Prostate gland (tissue), 2 donors: ENCODE measurements around the gene NUBPL.

Source experiments
- POLR2A ChIP-seq: fragments of 450-650 bp; IDR thresholded peaks from one replicate; pipeline ENCODE4 v1.6.1; 2016; ENCODE audit warnings: antibody characterized with exemption, mild to moderate bottlenecking
- POLR2AphosphoS5 ChIP-seq: sonication (generic); formaldehyde crosslinking; IDR thresholded peaks from one replicate; pipeline ENCODE4 v1.6.1; 2017; ENCODE audit warnings: antibody characterized with exemption
- TF ChIP-seq, protein P1 (sequence below), 4 experiments: fragments of 200-600 bp in 2 of 4; fragments of 450-650 bp in 2 of 4; sonication (generic) in 2 of 4; IDR thresholded peaks; 1 replicate in 3 of 4; 2 replicates in 1 of 4; pipeline ENCODE4 v1.5.1; 2016 to 2019; ENCODE audit warnings: antibody characterized with exemption in 4 of 4, mild to moderate bottlenecking in 2 of 4, moderate library complexity in 2 of 4

DNA sequence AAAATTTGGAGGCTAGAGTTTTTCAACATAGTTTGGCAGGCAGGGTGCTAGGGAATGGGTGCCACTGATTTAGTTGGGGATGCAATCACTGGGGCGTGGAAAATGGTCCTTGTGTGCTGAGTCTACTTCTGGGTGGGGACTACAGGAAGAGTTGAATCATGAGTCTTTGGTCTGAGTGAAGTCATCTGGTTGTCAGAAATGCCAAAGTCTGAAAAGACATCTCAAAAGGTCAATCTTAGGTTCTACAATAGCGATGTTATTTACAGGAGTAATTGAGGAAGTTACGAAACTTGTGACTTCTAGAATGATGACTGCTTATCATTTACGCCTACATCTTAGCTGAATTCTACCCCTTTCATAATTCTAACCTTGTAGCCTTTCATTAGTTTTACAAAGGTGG lies 209.1 kb downstream of the NUBPL start:
- TF ChIP-seq POLR2A (no peak), POLR2AphosphoS5 (no peak)
- TF ChIP-seq, protein P1, sequence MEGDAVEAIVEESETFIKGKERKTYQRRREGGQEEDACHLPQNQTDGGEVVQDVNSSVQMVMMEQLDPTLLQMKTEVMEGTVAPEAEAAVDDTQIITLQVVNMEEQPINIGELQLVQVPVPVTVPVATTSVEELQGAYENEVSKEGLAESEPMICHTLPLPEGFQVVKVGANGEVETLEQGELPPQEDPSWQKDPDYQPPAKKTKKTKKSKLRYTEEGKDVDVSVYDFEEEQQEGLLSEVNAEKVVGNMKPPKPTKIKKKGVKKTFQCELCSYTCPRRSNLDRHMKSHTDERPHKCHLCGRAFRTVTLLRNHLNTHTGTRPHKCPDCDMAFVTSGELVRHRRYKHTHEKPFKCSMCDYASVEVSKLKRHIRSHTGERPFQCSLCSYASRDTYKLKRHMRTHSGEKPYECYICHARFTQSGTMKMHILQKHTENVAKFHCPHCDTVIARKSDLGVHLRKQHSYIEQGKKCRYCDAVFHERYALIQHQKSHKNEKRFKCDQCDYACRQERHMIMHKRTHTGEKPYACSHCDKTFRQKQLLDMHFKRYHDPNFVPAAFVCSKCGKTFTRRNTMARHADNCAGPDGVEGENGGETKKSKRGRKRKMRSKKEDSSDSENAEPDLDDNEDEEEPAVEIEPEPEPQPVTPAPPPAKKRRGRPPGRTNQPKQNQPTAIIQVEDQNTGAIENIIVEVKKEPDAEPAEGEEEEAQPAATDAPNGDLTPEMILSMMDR (IDR thresholded peaks at IDR 0.05), result no peak
